Loucy (cell line): Measurements from ENCODE around the gene CASKIN2.

Experiments used
- CTCF ChIP-seq: fragments of 200-600 bp; sonication (generic); conservative IDR thresholded peaks from 2 replicates; pipeline ENCODE4 v1.5.1; 2014; ENCODE audit warnings: mild to moderate bottlenecking, antibody characterized with exemption, low read length
- EZH2phosphoT487 ChIP-seq: fragments of 200-600 bp; IDR thresholded peaks from 2 replicates; pipeline ENCODE4 v1.6.1; 2018; ENCODE audit warnings: antibody characterized with exemption, mild to moderate bottlenecking, moderate library complexity, borderline replicate concordance

GRCh38 chr17:75475144-75475835 lies 40.0 kb downstream of the CASKIN2 start:
- no peak for TF ChIP-seq CTCF
- no peak for TF ChIP-seq EZH2phosphoT487
